ENCODE results near the gene PPP1R3C.

DNA sequence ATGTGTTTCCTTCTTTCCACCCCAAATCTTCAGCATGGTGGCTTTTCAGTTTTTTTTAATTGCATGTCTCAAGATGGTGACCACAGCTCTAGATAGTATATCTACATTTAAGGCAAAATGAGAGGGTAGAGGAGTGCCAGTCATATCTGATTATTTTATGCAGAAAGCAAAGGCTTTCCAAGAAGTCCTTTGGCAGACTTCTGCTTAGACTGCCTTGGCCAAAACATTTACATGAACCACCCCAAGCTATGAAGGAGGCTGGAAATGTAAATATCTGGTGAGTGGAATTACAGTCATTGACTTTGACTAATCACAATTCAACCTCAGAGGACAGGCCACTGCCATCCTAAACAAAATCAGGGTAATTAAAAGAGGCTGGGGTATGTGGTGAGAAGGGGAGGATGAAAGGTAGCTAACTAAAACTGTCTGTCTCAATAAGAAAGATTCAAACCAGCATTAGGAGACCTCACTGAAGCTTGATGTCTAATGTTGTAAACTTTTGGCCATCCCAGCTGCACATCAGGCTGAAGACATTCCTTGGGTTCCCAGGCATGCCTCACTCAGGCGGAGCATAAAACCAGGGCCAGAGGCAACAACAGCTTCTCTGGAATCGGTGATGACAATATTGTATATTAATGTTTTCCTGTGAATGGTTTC is 53.4 kb downstream of the PPP1R3C start:
- TF ChIP-seq EZH2 (IDR thresholded peaks at IDR 0.05; ENCODE audit: insufficient read depth, low read length), result no peak
- TF ChIP-seq, protein P1, sequence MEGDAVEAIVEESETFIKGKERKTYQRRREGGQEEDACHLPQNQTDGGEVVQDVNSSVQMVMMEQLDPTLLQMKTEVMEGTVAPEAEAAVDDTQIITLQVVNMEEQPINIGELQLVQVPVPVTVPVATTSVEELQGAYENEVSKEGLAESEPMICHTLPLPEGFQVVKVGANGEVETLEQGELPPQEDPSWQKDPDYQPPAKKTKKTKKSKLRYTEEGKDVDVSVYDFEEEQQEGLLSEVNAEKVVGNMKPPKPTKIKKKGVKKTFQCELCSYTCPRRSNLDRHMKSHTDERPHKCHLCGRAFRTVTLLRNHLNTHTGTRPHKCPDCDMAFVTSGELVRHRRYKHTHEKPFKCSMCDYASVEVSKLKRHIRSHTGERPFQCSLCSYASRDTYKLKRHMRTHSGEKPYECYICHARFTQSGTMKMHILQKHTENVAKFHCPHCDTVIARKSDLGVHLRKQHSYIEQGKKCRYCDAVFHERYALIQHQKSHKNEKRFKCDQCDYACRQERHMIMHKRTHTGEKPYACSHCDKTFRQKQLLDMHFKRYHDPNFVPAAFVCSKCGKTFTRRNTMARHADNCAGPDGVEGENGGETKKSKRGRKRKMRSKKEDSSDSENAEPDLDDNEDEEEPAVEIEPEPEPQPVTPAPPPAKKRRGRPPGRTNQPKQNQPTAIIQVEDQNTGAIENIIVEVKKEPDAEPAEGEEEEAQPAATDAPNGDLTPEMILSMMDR (IDR thresholded peaks at IDR 0.05; ENCODE audit: insufficient read depth, low read depth, low read length), result no peak
